HEK293 (cell line): Measurements from ENCODE around the gene PLSCR1.

ENCODE experiments used
- CTCF ChIA-PET: fragments of 350-600 bp; formaldehyde crosslinking; extraction: SDS; loops from one replicate; lab custom pipeline; 2021; ENCODE audit warnings: antibody characterized with exemption; lab: Yijun Ruan, JAX
- POLR2A ChIA-PET: fragments of 300-600 bp; formaldehyde crosslinking; extraction: SDS; loops from one replicate; lab custom pipeline; 2020; ENCODE audit warnings: antibody characterized with exemption, inconsistent platforms; lab: Yijun Ruan, JAX
- H3K27ac ChIP-seq: fragments of 200-500 bp; sonication (Bioruptor generic); 2 replicates; pipeline ENCODE4 v1.5.1; 2014; ENCODE audit warnings: low read depth, low read length, control low read depth, inconsistent platforms; ENCODE audit errors: extremely low read depth
- H3K36me3 ChIP-seq, 2 experiments: fragments of 200-500 bp in 1 of 2; sonication (Bioruptor generic) in 1 of 2; 1 replicate in 1 of 2; 2 replicates in 1 of 2; pipeline ENCODE4 v1.5.1; 2014 to 2017; ENCODE audit warnings: inconsistent platforms in 2 of 2, low read length in 2 of 2; ENCODE audit not compliant: control insufficient read depth in 2 of 2, insufficient read depth in 1 of 2
- H3K4me1 ChIP-seq: fragments of 200-500 bp; sonication (Bioruptor generic); 2 replicates; pipeline ENCODE4 v1.5.1; 2014; ENCODE audit warnings: mild to moderate bottlenecking, low read length, inconsistent platforms; ENCODE audit not compliant: control insufficient read depth, insufficient read depth
- H3K4me3 ChIP-seq: 2 replicates; pipeline ENCODE4 v1.5.1; 2011; ENCODE audit warnings: low read depth, mild to moderate bottlenecking, control low read depth, low read length, moderate library complexity
- H3K9me3 ChIP-seq: fragments of 200-500 bp; sonication (Bioruptor generic); 2 replicates; pipeline ENCODE4 v1.5.1; 2014; ENCODE audit warnings: low read depth, low read length, inconsistent platforms; ENCODE audit not compliant: control insufficient read depth, insufficient read depth
- FEZF1 ChIP-seq: fragments of 450-650 bp; formaldehyde crosslinking; IDR thresholded peaks from 2 replicates; pipeline ENCODE4 v1.5.1; 2016; ENCODE audit warnings: missing biosample characterization, missing genetic modification characterization
- REPIN1 ChIP-seq: fragments of 450-650 bp; formaldehyde crosslinking; IDR thresholded peaks from 2 replicates; pipeline ENCODE4 v1.5.1; 2017; ENCODE audit warnings: missing biosample characterization, missing genetic modification characterization, low read depth
- TRIM28 ChIP-seq: IDR thresholded peaks from 2 replicates; pipeline ENCODE4 v1.6.1; 2011; ENCODE audit warnings: low read length, control low read depth, borderline replicate concordance
- WT1 ChIP-seq: fragments of 450-650 bp; formaldehyde crosslinking; IDR thresholded peaks from 2 replicates; pipeline ENCODE4 v1.5.1; 2016; ENCODE audit warnings: missing biosample characterization, missing genetic modification characterization
- ZFP69B ChIP-seq: fragments of 450-650 bp; formaldehyde crosslinking; IDR thresholded peaks from 2 replicates; pipeline ENCODE4 v1.5.1; 2016; ENCODE audit warnings: missing biosample characterization, missing genetic modification characterization
- ZNF148 ChIP-seq: fragments of 450-650 bp; formaldehyde crosslinking; IDR thresholded peaks from 2 replicates; pipeline ENCODE4 v1.5.0; 2017; ENCODE audit warnings: missing biosample characterization, missing genetic modification characterization, borderline replicate concordance
- ZNF174 ChIP-seq: fragments of 450-650 bp; formaldehyde crosslinking; IDR thresholded peaks from 2 replicates; pipeline ENCODE4 v1.5.0; 2017; ENCODE audit warnings: missing biosample characterization, mild to moderate bottlenecking, missing genetic modification characterization
- ZNF23 ChIP-seq: fragments of 450-650 bp; formaldehyde crosslinking; IDR thresholded peaks from 2 replicates; pipeline ENCODE4 v1.5.1; 2016; ENCODE audit warnings: missing biosample characterization, missing genetic modification characterization, borderline replicate concordance
- ZNF366 ChIP-seq: fragments of 450-650 bp; formaldehyde crosslinking; conservative IDR thresholded peaks from 2 replicates; pipeline ENCODE4 v1.5.1; 2016; ENCODE audit warnings: missing biosample characterization, missing genetic modification characterization
- ZNF398 ChIP-seq: fragments of 450-650 bp; formaldehyde crosslinking; IDR thresholded peaks from 2 replicates; pipeline ENCODE4 v1.5.1; 2017; ENCODE audit warnings: missing biosample characterization, missing genetic modification characterization
- ZNF473 ChIP-seq: fragments of 450-650 bp; formaldehyde crosslinking; IDR thresholded peaks from 2 replicates; pipeline ENCODE4 v1.5.1; 2017; ENCODE audit warnings: missing biosample characterization, missing genetic modification characterization
- ZNF48 ChIP-seq: fragments of 450-650 bp; formaldehyde crosslinking; IDR thresholded peaks from 2 replicates; pipeline ENCODE4 v1.5.1; 2016; ENCODE audit warnings: missing biosample characterization, missing genetic modification characterization
- ZNF560 ChIP-seq: fragments of 450-650 bp; formaldehyde crosslinking; IDR thresholded peaks from 2 replicates; pipeline ENCODE4 v1.5.1; 2017; ENCODE audit warnings: missing biosample characterization, missing genetic modification characterization, borderline replicate concordance
- ZNF623 ChIP-seq: fragments of 450-650 bp; formaldehyde crosslinking; IDR thresholded peaks from 2 replicates; pipeline ENCODE4 v1.5.1; 2016; ENCODE audit warnings: missing biosample characterization, missing genetic modification characterization
- ZNF670 ChIP-seq: fragments of 450-650 bp; formaldehyde crosslinking; IDR thresholded peaks from 2 replicates; pipeline ENCODE4 v1.5.1; 2016; ENCODE audit warnings: missing biosample characterization, missing genetic modification characterization, low read depth
- ZSCAN23 ChIP-seq: fragments of 450-650 bp; formaldehyde crosslinking; IDR thresholded peaks from 2 replicates; pipeline ENCODE4 v1.5.1; 2016; ENCODE audit warnings: missing biosample characterization, missing genetic modification characterization
- TF ChIP-seq, protein P1 (sequence below): fragments of 450-650 bp; IDR thresholded peaks from 2 replicates; pipeline ENCODE4 v1.5.1; 2018; ENCODE audit warnings: missing biosample characterization, mild to moderate bottlenecking, missing genetic modification characterization
- TF ChIP-seq, protein P2 (sequence below): fragments of 450-650 bp; formaldehyde crosslinking; IDR thresholded peaks from 2 replicates; pipeline ENCODE4 v1.5.1; 2016; ENCODE audit warnings: missing biosample characterization, missing genetic modification characterization
- TF ChIP-seq, protein P3 (sequence below): fragments of 450-650 bp; formaldehyde crosslinking; IDR thresholded peaks from 2 replicates; pipeline ENCODE4; 2016; ENCODE audit warnings: missing biosample characterization, missing genetic modification characterization

PLSCR1 gene

DNA sequence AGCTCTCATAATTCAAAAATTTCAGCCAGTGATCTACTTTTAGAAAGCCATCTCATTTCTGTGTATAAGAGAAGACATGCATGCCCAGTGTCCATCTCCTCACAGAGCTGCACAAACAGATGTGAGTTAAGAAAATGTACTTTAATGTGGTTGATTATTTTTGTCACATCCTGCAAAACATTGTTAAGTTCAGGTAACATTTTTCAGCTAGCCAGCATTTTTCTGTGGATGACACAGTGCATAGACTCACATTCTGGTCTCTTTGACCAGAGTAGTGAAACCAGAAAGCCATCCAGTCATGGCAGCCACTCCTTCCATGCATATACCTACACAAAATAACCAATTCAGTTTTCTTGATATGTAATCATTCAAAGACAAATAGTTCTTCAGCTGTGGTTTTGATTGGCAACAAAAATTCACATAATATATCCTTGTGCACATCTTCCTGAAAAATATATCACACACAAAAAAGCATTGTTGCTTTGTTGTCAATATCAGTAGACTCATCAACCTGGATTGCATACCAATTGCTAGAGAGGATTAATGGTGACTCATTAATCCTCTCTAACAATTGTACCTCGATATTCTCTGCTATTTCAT lies 2.1 kb upstream of the PLSCR1 start:
- POLR2A ChIA-PET = no interaction called here
- TF ChIP-seq ZNF366 (tag by site-specific recombination) (no peak), TRIM28 (no peak), ZNF473 (no peak), ZNF670 (tag by site-specific recombination) (no peak), REPIN1 (tag by site-specific recombination) (no peak), WT1 (tag by site-specific recombination) (no peak), ZNF148 (tag by site-specific recombination) (no peak), ZNF23 (tag by site-specific recombination) (no peak), ZNF174 (tag by site-specific recombination) (no peak), FEZF1 (tag by site-specific recombination) (no peak), ZNF623 (tag by site-specific recombination) (no peak), ZNF398 (tag by site-specific recombination) (no peak), ZFP69B (tag by site-specific recombination) (no peak), ZNF560 (tag by site-specific recombination) (no peak), ZSCAN23 (tag by site-specific recombination) (no peak), ZNF48 (tag by site-specific recombination) (no peak)
- TF ChIP-seq, protein P1, sequence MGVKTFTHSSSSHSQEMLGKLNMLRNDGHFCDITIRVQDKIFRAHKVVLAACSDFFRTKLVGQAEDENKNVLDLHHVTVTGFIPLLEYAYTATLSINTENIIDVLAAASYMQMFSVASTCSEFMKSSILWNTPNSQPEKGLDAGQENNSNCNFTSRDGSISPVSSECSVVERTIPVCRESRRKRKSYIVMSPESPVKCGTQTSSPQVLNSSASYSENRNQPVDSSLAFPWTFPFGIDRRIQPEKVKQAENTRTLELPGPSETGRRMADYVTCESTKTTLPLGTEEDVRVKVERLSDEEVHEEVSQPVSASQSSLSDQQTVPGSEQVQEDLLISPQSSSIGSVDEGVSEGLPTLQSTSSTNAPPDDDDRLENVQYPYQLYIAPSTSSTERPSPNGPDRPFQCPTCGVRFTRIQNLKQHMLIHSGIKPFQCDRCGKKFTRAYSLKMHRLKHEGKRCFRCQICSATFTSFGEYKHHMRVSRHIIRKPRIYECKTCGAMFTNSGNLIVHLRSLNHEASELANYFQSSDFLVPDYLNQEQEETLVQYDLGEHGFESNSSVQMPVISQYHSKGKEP (tag by site-specific recombination) = no peak
- TF ChIP-seq, protein P2, sequence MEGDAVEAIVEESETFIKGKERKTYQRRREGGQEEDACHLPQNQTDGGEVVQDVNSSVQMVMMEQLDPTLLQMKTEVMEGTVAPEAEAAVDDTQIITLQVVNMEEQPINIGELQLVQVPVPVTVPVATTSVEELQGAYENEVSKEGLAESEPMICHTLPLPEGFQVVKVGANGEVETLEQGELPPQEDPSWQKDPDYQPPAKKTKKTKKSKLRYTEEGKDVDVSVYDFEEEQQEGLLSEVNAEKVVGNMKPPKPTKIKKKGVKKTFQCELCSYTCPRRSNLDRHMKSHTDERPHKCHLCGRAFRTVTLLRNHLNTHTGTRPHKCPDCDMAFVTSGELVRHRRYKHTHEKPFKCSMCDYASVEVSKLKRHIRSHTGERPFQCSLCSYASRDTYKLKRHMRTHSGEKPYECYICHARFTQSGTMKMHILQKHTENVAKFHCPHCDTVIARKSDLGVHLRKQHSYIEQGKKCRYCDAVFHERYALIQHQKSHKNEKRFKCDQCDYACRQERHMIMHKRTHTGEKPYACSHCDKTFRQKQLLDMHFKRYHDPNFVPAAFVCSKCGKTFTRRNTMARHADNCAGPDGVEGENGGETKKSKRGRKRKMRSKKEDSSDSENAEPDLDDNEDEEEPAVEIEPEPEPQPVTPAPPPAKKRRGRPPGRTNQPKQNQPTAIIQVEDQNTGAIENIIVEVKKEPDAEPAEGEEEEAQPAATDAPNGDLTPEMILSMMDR = no peak
- TF ChIP-seq, protein P3, sequence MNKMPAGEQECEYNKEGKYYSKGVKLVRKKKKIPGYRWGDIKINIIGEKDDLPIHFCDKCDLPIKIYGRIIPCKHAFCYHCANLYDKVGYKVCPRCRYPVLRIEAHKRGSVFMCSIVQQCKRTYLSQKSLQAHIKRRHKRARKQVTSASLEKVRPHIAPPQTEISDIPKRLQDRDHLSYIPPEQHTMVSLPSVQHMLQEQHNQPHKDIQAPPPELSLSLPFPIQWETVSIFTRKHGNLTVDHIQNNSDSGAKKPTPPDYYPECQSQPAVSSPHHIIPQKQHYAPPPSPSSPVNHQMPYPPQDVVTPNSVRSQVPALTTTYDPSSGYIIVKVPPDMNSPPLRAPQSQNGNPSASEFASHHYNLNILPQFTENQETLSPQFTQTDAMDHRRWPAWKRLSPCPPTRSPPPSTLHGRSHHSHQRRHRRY = no peak
- TF ChIP-seq, all 188 proteins: peak for 0
- no peaks in the 10 kb centered on the region for H3K9me3 ChIP-seq
- CTCF ChIA-PET = interaction anchor here (0.7 kb wide), 1 partner anchor 11 kb away, joined by 3 read pairs; no protein-coding TSS in a partner anchor
- no peak overlapping the region for H3K27ac ChIP-seq
- no peaks in the 10 kb centered on the region for H3K36me3 ChIP-seq
- no peaks in the 10 kb centered on the region for H3K4me1 ChIP-seq
- H3K4me3 ChIP-seq = no peak overlapping the region
